Osteoblast (primary cell): ENCODE results near the gene ADGRL3. TPM values are rescaled to one million over a fixed set of nuclear protein-coding genes. Genes with fewer than 3 reads are reported as not detected.

Source experiments
- DNase-seq: peaks from one replicate; pipeline ENCODE4 v3.0.0; 2011; ENCODE audit warnings: low spot score, mixed read lengths; ENCODE audit not compliant: insufficient read length; ENCODE audit errors: missing footprints
- H2AFZ ChIP-seq: 2 replicates; pipeline ENCODE4 v1.6.0; 2011; ENCODE audit warnings: mild to moderate bottlenecking, low read length
- H3K27ac ChIP-seq: 2 replicates; pipeline ENCODE4 v1.5.1; 2011; ENCODE audit warnings: mild to moderate bottlenecking, low read depth, low read length, moderate library complexity
- H3K27me3 ChIP-seq: 2 replicates; pipeline ENCODE4 v1.6.0; 2012; ENCODE audit warnings: mild to moderate bottlenecking, control low read depth, inconsistent platforms, low read length, moderate library complexity; ENCODE audit not compliant: insufficient read depth
- H3K36me3 ChIP-seq: 2 replicates; pipeline ENCODE4 v1.5.1; 2011; ENCODE audit warnings: mild to moderate bottlenecking, low read length, control low read depth, moderate library complexity; ENCODE audit not compliant: insufficient read depth
- H3K4me1 ChIP-seq: 2 replicates; pipeline ENCODE4 v1.5.1; 2011; ENCODE audit warnings: mild to moderate bottlenecking, low read length, control low read depth, moderate library complexity; ENCODE audit not compliant: insufficient read depth
- H3K4me2 ChIP-seq: 2 replicates; pipeline ENCODE4 v1.6.0; 2011; ENCODE audit warnings: mild to moderate bottlenecking, low read length; ENCODE audit not compliant: insufficient read depth
- H3K4me3 ChIP-seq: fragments of 200-600 bp; sonication (generic); 3 replicates; pipeline ENCODE4 v1.5.1; 2012; ENCODE audit warnings: mild to moderate bottlenecking, low read length, inconsistent platforms; ENCODE audit not compliant: insufficient read depth
- H3K79me2 ChIP-seq: 2 replicates; pipeline ENCODE4 v1.6.0; 2012; ENCODE audit warnings: mild to moderate bottlenecking, low read length, control low read depth, inconsistent platforms; ENCODE audit not compliant: insufficient read depth
- H3K9me3 ChIP-seq: 2 replicates; pipeline ENCODE4 v1.5.1; 2011; ENCODE audit warnings: low read depth, low read length, control low read depth
- H4K20me1 ChIP-seq: 2 replicates; pipeline ENCODE4 v1.6.0; 2012; ENCODE audit warnings: mild to moderate bottlenecking, low read length, control low read depth; ENCODE audit not compliant: insufficient read depth
- total RNA-seq: library from RNA; depleted of rRNA; stranded (reverse); fragments of >200 nt; gene quantifications from 2 replicates; pipeline ENCODE4 v1.2.3, GENCODE V29; 2012
- TF ChIP-seq, protein P1 (sequence below): IDR thresholded peaks from 2 replicates; pipeline ENCODE4 v1.5.1; 2011; ENCODE audit warnings: mild to moderate bottlenecking, low read depth, low read length, moderate library complexity; ENCODE audit errors: extremely low read depth

ADGRL3 gene
- total RNA-seq, 1 donor = not detected

DNA sequence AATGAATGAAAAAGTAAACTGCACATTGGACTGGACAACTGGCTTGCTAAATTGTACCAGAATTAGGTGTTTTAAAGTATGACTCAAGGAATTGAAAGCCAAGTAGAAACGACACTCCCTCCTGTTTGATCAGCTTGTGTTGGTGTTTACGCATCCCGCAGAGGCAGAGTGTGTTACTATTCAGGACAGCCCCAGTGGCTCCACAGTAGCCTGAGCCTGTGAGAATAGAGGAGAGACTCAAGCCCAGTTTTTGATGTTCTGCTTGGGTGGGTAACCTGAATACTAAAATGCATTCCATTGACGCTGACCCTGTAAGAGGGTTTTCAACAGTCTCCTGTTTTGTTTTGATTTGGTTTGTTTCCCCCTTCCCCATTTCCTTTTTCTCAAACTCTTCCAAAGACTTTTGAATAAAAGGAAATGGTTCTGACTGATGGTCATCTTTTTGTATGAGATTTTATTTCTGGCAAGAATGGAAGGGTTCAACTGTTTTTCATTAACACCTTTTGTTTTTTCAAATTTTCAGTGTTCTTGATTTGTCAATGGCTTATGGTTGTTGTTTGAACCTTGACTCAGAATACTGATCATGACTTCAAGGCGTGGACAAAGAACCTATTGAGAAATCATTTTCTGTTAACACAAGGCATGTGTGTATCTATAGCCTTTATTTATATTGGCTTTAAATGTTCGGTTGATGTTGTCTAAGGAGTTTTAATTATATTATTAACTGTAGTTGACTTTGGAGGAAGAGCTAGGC is 10.2 kb downstream of the ADGRL3 start:
- H3K27me3 ChIP-seq = no peaks in the 10 kb centered on the region
- H3K4me3 ChIP-seq = no peak overlapping the region
- H3K9me3 ChIP-seq = peaks cover 2% of the 10 kb centered on the region
- H2AFZ ChIP-seq = no peak overlapping the region
- H4K20me1 ChIP-seq = no peaks in the 10 kb centered on the region
- TF ChIP-seq, protein P1, sequence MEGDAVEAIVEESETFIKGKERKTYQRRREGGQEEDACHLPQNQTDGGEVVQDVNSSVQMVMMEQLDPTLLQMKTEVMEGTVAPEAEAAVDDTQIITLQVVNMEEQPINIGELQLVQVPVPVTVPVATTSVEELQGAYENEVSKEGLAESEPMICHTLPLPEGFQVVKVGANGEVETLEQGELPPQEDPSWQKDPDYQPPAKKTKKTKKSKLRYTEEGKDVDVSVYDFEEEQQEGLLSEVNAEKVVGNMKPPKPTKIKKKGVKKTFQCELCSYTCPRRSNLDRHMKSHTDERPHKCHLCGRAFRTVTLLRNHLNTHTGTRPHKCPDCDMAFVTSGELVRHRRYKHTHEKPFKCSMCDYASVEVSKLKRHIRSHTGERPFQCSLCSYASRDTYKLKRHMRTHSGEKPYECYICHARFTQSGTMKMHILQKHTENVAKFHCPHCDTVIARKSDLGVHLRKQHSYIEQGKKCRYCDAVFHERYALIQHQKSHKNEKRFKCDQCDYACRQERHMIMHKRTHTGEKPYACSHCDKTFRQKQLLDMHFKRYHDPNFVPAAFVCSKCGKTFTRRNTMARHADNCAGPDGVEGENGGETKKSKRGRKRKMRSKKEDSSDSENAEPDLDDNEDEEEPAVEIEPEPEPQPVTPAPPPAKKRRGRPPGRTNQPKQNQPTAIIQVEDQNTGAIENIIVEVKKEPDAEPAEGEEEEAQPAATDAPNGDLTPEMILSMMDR = no peak
- no peaks in the 10 kb centered on the region for H3K4me1 ChIP-seq
- no peaks in the 10 kb centered on the region for H3K79me2 ChIP-seq
- H3K36me3 ChIP-seq = no peaks in the 10 kb centered on the region
- H3K27ac ChIP-seq = no peak overlapping the region
- H3K4me2 ChIP-seq = no peak overlapping the region
- DNase-seq = no peak

DNA sequence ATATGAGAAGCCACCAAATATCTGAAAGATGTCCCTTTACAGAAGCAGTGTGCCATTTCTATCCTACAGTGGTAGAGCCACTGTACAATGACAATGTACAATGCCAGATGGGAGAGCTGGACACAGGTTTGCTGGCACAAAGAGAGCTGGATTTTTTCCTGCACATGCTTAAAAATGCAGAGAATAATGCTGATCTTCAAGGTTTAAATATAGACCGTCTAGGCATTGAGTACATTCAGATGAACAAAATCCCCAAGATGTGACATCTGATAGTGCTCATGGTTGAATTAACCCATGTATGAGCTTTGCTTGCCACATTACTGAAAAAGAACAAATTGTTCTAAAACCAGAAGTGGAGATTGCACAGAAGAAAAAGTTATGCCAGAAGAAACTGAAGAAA is 11.7 kb downstream of the ADGRL3 start:
- no peak overlapping the region for H3K27ac ChIP-seq
- TF ChIP-seq, protein P1 = no peak
- no peaks in the 10 kb centered on the region for H3K27me3 ChIP-seq
- peaks cover 2% of the 10 kb centered on the region for H3K9me3 ChIP-seq
- H2AFZ ChIP-seq = no peak overlapping the region
- H3K4me3 ChIP-seq = no peak overlapping the region
- H3K4me2 ChIP-seq = no peak overlapping the region
- no peak for DNase-seq
- no peaks in the 10 kb centered on the region for H3K4me1 ChIP-seq
- no peaks in the 10 kb centered on the region for H3K79me2 ChIP-seq
- no peaks in the 10 kb centered on the region for H4K20me1 ChIP-seq
- H3K36me3 ChIP-seq = no peaks in the 10 kb centered on the region

DNA sequence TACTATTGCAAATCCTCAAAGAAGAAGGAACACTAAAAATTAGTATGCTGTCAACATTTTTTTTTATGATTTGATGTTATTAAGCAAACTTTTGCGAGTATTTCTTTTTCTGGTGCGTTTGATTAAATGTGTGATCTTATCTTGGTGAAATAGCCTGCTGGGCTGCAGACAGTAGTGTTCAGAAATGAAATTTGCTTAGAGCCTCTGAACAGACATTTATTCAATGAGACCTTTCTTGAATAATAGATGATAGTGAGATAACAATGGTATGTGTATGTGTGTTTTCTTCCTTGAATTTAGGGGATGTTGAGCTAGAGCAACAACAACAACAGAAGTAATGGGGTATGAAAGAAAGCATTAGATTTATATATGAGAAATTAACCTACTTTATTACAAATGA is 12.7 kb downstream of the ADGRL3 start:
- Histone ChIP-seq H4K20me1 (no peaks in the 10 kb centered on the region), H3K4me1 (no peaks in the 10 kb centered on the region), H3K27ac (no peak overlapping the region)

DNA sequence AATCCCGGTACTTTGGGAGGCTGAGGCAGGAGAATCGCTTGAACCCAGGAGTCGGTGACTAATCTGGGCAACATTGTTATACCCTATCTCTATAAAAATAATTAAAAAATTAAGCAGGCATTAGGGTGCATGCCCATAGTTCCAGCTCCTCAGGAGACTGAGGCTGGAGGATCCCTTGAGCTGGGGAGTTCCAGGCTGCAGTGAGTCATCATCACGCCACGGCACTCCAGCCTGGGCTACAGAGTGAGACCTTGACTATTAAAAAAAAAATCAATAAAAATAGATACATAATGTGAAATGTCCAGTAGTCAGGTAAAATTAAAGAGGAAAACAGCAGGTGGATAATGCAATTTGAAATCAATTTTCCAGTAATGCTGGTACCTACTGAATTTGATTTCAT is 14.6 kb downstream of the ADGRL3 start:
- H3K4me2 ChIP-seq = no peak overlapping the region
- no peaks in the 10 kb centered on the region for H3K4me1 ChIP-seq
- DNase-seq = no peak
- H3K79me2 ChIP-seq = no peaks in the 10 kb centered on the region
- no peak overlapping the region for H3K27ac ChIP-seq
- H4K20me1 ChIP-seq = no peaks in the 10 kb centered on the region
- H2AFZ ChIP-seq = no peak overlapping the region
- TF ChIP-seq, protein P1 = no peak
- H3K9me3 ChIP-seq = peaks cover 2% of the 10 kb centered on the region
- no peaks in the 10 kb centered on the region for H3K27me3 ChIP-seq
- no peaks in the 10 kb centered on the region for H3K36me3 ChIP-seq
- no peak overlapping the region for H3K4me3 ChIP-seq

More for the DNA sequence above, 12.7 kb downstream of the ADGRL3 start:
- no peaks in the 10 kb centered on the region for H3K79me2 ChIP-seq
- no peak overlapping the region for H2AFZ ChIP-seq
- peaks cover 2% of the 10 kb centered on the region for H3K9me3 ChIP-seq
- no peak for DNase-seq
- TF ChIP-seq, protein P1 = no peak
- H3K4me2 ChIP-seq = no peak overlapping the region
- no peaks in the 10 kb centered on the region for H3K36me3 ChIP-seq
- H3K4me3 ChIP-seq = no peak overlapping the region
- H3K27me3 ChIP-seq = no peaks in the 10 kb centered on the region
